HG02798 (cell line): ENCODE results near the gene ELOA.
"Not testable (repeated sequence)": the region's sequence is repeated elsewhere in the genome, so short reads cannot be mapped to it uniquely, and the experiment has no call there.

Experiments used
- ATAC-seq: cut with Tn5 transposase; IDR thresholded peaks from one replicate; pipeline ENCODE4 v1.9.1; 2021; ENCODE audit warnings: mild to moderate bottlenecking; ENCODE audit not compliant: unreplicated experiment, poor library complexity

Gene ELOA

GRCh38 chr1:23798662-23799142 is 55.4 kb downstream of the ELOA start:
- no peak for ATAC-seq

GRCh38 chr1:23799255-23799569 is 55.9 kb downstream of the ELOA start:
- no peak for ATAC-seq

- ATAC-seq = no peak
Observed at GRCh38 chr1:23799570-23800399, 56.5 kb downstream of the ELOA start.

GRCh38 chr1:23800400-23801337 is 57.4 kb downstream of the ELOA start, which contains the start of gene GALE:
Gene GALE (minus strand): TSS chr1:23800754. CDS start chr1:23799007, 1,747 bp downstream.
- peak; percentile 84 for ATAC-seq

- no peak for ATAC-seq
Observed at GRCh38 chr1:23801338-23801748, 58.1 kb downstream of the ELOA start.

- no peak for ATAC-seq
Observed at GRCh38 chr1:23801876-23802275, 58.6 kb downstream of the ELOA start.

- not testable (repeated sequence) for ATAC-seq
Observed at GRCh38 chr1:23802809-23803342, 59.6 kb downstream of the ELOA start.

- no peak for ATAC-seq
Observed at GRCh38 chr1:23803674-23804073, 60.4 kb downstream of the ELOA start.

GRCh38 chr1:23804183-23804835 is 61.0 kb downstream of the ELOA start:
- no peak for ATAC-seq

- ATAC-seq = no peak
Observed at GRCh38 chr1:23805025-23805424, 61.8 kb downstream of the ELOA start.

- no peak for ATAC-seq
Observed at GRCh38 chr1:23806280-23806679, 63.0 kb downstream of the ELOA start.

GRCh38 chr1:23807453-23807852 is 64.2 kb downstream of the ELOA start:
- no peak for ATAC-seq

GRCh38 chr1:23809751-23810171 is 66.5 kb downstream of the ELOA start:
- ATAC-seq = peak; percentile 68

- no peak for ATAC-seq
Observed at GRCh38 chr1:23810818-23811540, 67.7 kb downstream of the ELOA start.
